WTC11 (cell line): ENCODE data around the gene CHRNB4. TPM values are rescaled to one million over a fixed set of nuclear protein-coding genes. Genes with fewer than 3 reads are reported as not detected.

ENCODE experiments used
- ATAC-seq: fragments of 200-7000 bp; cut with Tn5 transposase; 2 replicates; pipeline ENCODE4 v1.10.0; 2021; ENCODE audit warnings: mild to moderate bottlenecking, moderate library complexity
- CTCF ChIA-PET: fragments of 300-600 bp; sonication (Branson Sonifier 250); formaldehyde crosslinking; loops from one replicate; lab custom pipeline; 2021; ENCODE audit warnings: antibody characterized with exemption; lab: Charles Lee
- POLR2A ChIA-PET: fragments of 350-600 bp; sonication (Branson Sonifier 250); formaldehyde crosslinking; loops from one replicate; lab custom pipeline; 2021; ENCODE audit warnings: antibody characterized with exemption; lab: Charles Lee
- DNase-seq: peaks from one replicate; pipeline ENCODE4 v3.0.0; 2021; ENCODE audit warnings: low spot score
- H3K27ac Mint-ChIP-seq: 2 replicates; pipeline ENCODE4 v1.8.0; 2021; ENCODE audit warnings: mixed read lengths
- H3K27me3 Mint-ChIP-seq: 2 replicates; pipeline ENCODE4 v1.8.0; 2021; ENCODE audit warnings: low read depth, mild to moderate bottlenecking, moderate library complexity, mixed read lengths
- H3K36me3 Mint-ChIP-seq: 2 replicates; pipeline ENCODE4 v1.8.0; 2021; ENCODE audit warnings: mixed read lengths
- H3K4me1 Mint-ChIP-seq: 2 replicates; pipeline ENCODE4 v1.8.0; 2022; ENCODE audit warnings: mixed read lengths
- H3K4me3 Mint-ChIP-seq: 2 replicates; pipeline ENCODE4 v1.8.0; 2021; ENCODE audit warnings: mild to moderate bottlenecking, moderate library complexity, mixed read lengths
- H3K9me3 Mint-ChIP-seq: 2 replicates; pipeline ENCODE4 v1.8.0; 2021; ENCODE audit warnings: mixed read lengths
- E2F5 ChIP-seq: sonication (generic); formaldehyde crosslinking; IDR thresholded peaks from 2 replicates; pipeline ENCODE4 v1.8.1; 2022; ENCODE audit warnings: mild to moderate bottlenecking, moderate library complexity, missing genetic modification reagents
- FOXJ3 ChIP-seq: sonication (generic); formaldehyde crosslinking; IDR thresholded peaks from 2 replicates; pipeline ENCODE4 v1.9.0; 2021; ENCODE audit warnings: missing genetic modification reagents, mild to moderate bottlenecking, borderline replicate concordance
- FOXP1 ChIP-seq: sonication (generic); formaldehyde crosslinking; IDR thresholded peaks from 2 replicates; pipeline ENCODE4 v1.8.0; 2022; ENCODE audit warnings: missing genetic modification reagents, mild to moderate bottlenecking, moderate library complexity, borderline replicate concordance
- KAT7 ChIP-seq: sonication (generic); formaldehyde crosslinking; IDR thresholded peaks from 2 replicates; pipeline ENCODE4 v1.8.1; 2023; ENCODE audit warnings: missing genetic modification reagents, mild to moderate bottlenecking, borderline replicate concordance
- MXD4 ChIP-seq: fragments of 250-450 bp; sonication (Bioruptor Pico); IDR thresholded peaks from 2 replicates; pipeline ENCODE4 v1.8.0; 2021; ENCODE audit warnings: mild to moderate bottlenecking, moderate library complexity, borderline replicate concordance
- NFE2L1 ChIP-seq: sonication (generic); formaldehyde crosslinking; IDR thresholded peaks from 2 replicates; pipeline ENCODE4 v1.8.1; 2023; ENCODE audit warnings: missing genetic modification reagents
- NR3C1 ChIP-seq: sonication (generic); formaldehyde crosslinking; conservative IDR thresholded peaks from 2 replicates; pipeline ENCODE4 v1.8.1; 2023; ENCODE audit warnings: low read depth, mild to moderate bottlenecking, missing genetic modification reagents
- SOX15 ChIP-seq: fragments of 250-450 bp; sonication (Bioruptor Pico); IDR thresholded peaks from 2 replicates; pipeline ENCODE4 v1.9.0; 2021; ENCODE audit warnings: mild to moderate bottlenecking
- ZBTB21 ChIP-seq: sonication (generic); formaldehyde crosslinking; IDR thresholded peaks from 2 replicates; pipeline ENCODE4 v1.8.1; 2023; ENCODE audit warnings: mild to moderate bottlenecking, missing genetic modification reagents, borderline replicate concordance
- ZNF121 ChIP-seq: sonication (generic); formaldehyde crosslinking; IDR thresholded peaks from 2 replicates; pipeline ENCODE4 v1.8.0; 2023; ENCODE audit warnings: missing genetic modification reagents
- total RNA-seq: library from RNA; stranded (reverse); gene quantifications from 3 replicates; pipeline ENCODE4 v1.2.3, GENCODE V29; 2021
- TF ChIP-seq, protein P1 (sequence below): sonication (generic); formaldehyde crosslinking; IDR thresholded peaks from 2 replicates; pipeline ENCODE4 v1.8.1; 2022; ENCODE audit warnings: missing genetic modification reagents, borderline replicate concordance
- TF ChIP-seq, protein P2 (sequence below): sonication (generic); formaldehyde crosslinking; IDR thresholded peaks from 2 replicates; pipeline ENCODE4 v1.8.1; 2023; ENCODE audit warnings: mild to moderate bottlenecking, missing genetic modification reagents, moderate library complexity
- TF ChIP-seq, protein P3 (sequence below): sonication (generic); formaldehyde crosslinking; IDR thresholded peaks from 2 replicates; pipeline ENCODE4 v1.8.1; 2023; ENCODE audit warnings: mild to moderate bottlenecking, missing genetic modification reagents, borderline replicate concordance
- TF ChIP-seq, protein P4 (sequence below): sonication (generic); formaldehyde crosslinking; conservative IDR thresholded peaks from 2 replicates; pipeline ENCODE4 v1.8.1; 2022; ENCODE audit warnings: mild to moderate bottlenecking, missing genetic modification reagents
- TF ChIP-seq, protein P5 (sequence below): sonication (generic); formaldehyde crosslinking; IDR thresholded peaks from 2 replicates; pipeline ENCODE4 v1.8.1; 2022; ENCODE audit warnings: low read depth, mild to moderate bottlenecking, moderate library complexity, missing genetic modification reagents, borderline replicate concordance
- TF ChIP-seq, protein P6 (sequence below): fragments of 250-450 bp; sonication (Bioruptor Pico); IDR thresholded peaks from 2 replicates; pipeline ENCODE4 v1.9.0; 2021; ENCODE audit warnings: mild to moderate bottlenecking, borderline replicate concordance

Gene CHRNB4
- total RNA-seq, 1 experiment from 2014 or later = 10.1 TPM

DNA sequence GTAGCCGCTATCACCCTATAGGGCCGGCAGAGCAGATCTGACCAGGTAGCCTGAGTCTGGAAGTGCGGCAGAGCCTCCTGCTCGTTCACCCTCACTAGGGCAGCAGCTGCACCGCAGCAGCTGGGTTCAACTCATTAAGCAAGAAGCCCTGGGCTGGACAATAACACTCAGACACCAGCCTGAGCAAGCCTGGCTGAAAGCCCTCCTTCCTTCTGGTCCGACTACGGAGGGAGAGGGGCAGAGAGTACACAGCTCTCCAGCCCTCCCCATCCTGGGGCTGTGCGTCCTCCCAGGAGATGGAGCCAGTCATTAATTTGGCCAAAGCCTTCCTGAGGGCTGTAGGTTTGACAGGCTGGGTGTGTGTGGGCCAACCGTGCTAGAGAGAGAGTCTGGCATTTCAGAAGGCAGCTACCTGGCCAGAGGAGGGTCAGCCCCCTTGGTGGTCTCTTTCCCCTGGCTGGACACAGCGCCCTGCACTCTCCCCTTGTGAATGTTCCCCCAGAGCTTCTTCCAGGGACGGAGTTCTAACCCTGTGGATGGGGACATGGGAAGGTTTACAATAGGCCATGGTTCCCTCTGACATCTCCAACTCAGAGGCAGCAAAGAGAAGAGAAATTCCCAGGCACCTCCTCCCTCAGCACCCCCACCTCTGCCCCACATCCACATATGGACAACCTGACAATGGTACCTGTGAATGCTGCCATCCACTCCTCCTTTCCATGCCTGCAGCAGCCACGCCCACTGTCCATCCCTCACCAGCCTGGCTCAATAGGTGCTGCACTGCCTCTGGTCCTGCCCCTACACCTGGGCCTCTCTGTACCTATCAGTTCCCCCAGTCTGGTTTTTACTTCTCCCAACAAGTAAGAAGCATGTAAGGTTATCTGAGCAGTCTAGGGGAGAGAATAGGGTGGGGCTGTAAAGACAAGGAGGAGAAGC, 6.5 kb downstream of the CHRNB4 start:
- peaks cover 10% of the 10 kb centered on the region for H3K4me1 Mint-ChIP-seq
- no peak overlapping the region for H3K4me3 Mint-ChIP-seq
- no peak for TF ChIP-seq KAT7 (CRISPR knock-in tag)
- TF ChIP-seq, protein P1, sequence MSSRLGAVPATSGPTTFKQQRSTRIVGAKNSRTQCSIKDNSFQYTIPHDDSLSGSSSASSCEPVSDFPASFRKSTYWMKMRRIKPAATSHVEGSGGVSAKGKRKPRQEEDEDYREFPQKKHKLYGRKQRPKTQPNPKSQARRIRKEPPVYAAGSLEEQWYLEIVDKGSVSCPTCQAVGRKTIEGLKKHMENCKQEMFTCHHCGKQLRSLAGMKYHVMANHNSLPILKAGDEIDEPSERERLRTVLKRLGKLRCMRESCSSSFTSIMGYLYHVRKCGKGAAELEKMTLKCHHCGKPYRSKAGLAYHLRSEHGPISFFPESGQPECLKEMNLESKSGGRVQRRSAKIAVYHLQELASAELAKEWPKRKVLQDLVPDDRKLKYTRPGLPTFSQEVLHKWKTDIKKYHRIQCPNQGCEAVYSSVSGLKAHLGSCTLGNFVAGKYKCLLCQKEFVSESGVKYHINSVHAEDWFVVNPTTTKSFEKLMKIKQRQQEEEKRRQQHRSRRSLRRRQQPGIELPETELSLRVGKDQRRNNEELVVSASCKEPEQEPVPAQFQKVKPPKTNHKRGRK (CRISPR knock-in tag) = no peak
- no peak for TF ChIP-seq NR3C1 (CRISPR knock-in tag)
- TF ChIP-seq ZBTB21 (CRISPR knock-in tag) = no peak
- TF ChIP-seq, protein P2, sequence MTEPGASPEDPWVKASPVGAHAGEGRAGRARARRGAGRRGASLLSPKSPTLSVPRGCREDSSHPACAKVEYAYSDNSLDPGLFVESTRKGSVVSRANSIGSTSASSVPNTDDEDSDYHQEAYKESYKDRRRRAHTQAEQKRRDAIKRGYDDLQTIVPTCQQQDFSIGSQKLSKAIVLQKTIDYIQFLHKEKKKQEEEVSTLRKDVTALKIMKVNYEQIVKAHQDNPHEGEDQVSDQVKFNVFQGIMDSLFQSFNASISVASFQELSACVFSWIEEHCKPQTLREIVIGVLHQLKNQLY (CRISPR knock-in tag) = no peak
- ChIA-PET CTCF (interaction anchor here (0.7 to 7.2 kb wide), 5 partner anchors 14 to 116 kb away, joined by 3 to 75 read pairs (median 4); partner anchors contain the start of gene CHRNA3), POLR2A (no interaction called here)
- no peak for ATAC-seq
- peaks cover under 1% of the 10 kb centered on the region for H3K27me3 Mint-ChIP-seq
- no peak overlapping the region for H3K27ac Mint-ChIP-seq
- H3K36me3 Mint-ChIP-seq = peaks cover 15% of the 10 kb centered on the region
- DNase-seq = no peak
- H3K9me3 Mint-ChIP-seq = peaks cover 8% of the 10 kb centered on the region

DNA sequence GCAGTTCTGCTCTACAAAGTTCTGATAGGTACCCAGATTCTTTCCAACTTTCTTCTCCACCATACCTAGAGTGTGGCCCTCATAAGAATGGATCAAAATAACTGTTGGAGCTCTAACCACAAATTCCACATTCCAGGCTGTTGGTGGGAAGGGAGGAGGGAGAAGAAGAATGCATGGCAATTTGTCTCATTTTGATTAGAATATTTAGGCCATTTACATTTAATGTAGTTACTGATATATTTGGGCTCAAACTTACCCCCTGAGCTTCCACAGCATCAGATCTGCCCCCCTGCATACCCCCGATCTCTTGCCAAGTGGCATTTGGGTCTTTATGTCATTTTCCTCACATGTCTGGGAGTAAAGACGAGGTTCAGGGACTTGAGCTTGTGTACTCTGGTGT, 7.7 kb downstream of the CHRNB4 start:
- no peak for DNase-seq
- ChIA-PET CTCF (interaction anchor here (1.3 to 7.2 kb wide), 2 partner anchors 13 to 117 kb away, joined by 4 to 75 read pairs; partner anchors contain the start of gene CHRNA3), POLR2A (no interaction called here)
- H3K36me3 Mint-ChIP-seq = peaks cover 19% of the 10 kb centered on the region
- H3K9me3 Mint-ChIP-seq = peaks cover 8% of the 10 kb centered on the region
- TF ChIP-seq, protein P3, sequence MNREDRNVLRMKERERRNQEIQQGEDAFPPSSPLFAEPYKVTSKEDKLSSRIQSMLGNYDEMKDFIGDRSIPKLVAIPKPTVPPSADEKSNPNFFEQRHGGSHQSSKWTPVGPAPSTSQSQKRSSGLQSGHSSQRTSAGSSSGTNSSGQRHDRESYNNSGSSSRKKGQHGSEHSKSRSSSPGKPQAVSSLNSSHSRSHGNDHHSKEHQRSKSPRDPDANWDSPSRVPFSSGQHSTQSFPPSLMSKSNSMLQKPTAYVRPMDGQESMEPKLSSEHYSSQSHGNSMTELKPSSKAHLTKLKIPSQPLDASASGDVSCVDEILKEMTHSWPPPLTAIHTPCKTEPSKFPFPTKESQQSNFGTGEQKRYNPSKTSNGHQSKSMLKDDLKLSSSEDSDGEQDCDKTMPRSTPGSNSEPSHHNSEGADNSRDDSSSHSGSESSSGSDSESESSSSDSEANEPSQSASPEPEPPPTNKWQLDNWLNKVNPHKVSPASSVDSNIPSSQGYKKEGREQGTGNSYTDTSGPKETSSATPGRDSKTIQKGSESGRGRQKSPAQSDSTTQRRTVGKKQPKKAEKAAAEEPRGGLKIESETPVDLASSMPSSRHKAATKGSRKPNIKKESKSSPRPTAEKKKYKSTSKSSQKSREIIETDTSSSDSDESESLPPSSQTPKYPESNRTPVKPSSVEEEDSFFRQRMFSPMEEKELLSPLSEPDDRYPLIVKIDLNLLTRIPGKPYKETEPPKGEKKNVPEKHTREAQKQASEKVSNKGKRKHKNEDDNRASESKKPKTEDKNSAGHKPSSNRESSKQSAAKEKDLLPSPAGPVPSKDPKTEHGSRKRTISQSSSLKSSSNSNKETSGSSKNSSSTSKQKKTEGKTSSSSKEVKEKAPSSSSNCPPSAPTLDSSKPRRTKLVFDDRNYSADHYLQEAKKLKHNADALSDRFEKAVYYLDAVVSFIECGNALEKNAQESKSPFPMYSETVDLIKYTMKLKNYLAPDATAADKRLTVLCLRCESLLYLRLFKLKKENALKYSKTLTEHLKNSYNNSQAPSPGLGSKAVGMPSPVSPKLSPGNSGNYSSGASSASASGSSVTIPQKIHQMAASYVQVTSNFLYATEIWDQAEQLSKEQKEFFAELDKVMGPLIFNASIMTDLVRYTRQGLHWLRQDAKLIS (CRISPR knock-in tag) = no peak
- TF ChIP-seq FOXP1 (CRISPR knock-in tag) = no peak
- TF ChIP-seq, protein P4, sequence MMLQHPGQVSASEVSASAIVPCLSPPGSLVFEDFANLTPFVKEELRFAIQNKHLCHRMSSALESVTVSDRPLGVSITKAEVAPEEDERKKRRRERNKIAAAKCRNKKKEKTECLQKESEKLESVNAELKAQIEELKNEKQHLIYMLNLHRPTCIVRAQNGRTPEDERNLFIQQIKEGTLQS (CRISPR knock-in tag) = no peak
- TF ChIP-seq SOX15 (CRISPR knock-in tag) = no peak
- TF ChIP-seq, protein P5, sequence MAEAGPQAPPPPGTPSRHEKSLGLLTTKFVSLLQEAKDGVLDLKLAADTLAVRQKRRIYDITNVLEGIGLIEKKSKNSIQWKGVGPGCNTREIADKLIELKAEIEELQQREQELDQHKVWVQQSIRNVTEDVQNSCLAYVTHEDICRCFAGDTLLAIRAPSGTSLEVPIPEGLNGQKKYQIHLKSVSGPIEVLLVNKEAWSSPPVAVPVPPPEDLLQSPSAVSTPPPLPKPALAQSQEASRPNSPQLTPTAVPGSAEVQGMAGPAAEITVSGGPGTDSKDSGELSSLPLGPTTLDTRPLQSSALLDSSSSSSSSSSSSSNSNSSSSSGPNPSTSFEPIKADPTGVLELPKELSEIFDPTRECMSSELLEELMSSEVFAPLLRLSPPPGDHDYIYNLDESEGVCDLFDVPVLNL (CRISPR knock-in tag) = no peak
- TF ChIP-seq ZNF121 = no peak
- TF ChIP-seq, protein P6, sequence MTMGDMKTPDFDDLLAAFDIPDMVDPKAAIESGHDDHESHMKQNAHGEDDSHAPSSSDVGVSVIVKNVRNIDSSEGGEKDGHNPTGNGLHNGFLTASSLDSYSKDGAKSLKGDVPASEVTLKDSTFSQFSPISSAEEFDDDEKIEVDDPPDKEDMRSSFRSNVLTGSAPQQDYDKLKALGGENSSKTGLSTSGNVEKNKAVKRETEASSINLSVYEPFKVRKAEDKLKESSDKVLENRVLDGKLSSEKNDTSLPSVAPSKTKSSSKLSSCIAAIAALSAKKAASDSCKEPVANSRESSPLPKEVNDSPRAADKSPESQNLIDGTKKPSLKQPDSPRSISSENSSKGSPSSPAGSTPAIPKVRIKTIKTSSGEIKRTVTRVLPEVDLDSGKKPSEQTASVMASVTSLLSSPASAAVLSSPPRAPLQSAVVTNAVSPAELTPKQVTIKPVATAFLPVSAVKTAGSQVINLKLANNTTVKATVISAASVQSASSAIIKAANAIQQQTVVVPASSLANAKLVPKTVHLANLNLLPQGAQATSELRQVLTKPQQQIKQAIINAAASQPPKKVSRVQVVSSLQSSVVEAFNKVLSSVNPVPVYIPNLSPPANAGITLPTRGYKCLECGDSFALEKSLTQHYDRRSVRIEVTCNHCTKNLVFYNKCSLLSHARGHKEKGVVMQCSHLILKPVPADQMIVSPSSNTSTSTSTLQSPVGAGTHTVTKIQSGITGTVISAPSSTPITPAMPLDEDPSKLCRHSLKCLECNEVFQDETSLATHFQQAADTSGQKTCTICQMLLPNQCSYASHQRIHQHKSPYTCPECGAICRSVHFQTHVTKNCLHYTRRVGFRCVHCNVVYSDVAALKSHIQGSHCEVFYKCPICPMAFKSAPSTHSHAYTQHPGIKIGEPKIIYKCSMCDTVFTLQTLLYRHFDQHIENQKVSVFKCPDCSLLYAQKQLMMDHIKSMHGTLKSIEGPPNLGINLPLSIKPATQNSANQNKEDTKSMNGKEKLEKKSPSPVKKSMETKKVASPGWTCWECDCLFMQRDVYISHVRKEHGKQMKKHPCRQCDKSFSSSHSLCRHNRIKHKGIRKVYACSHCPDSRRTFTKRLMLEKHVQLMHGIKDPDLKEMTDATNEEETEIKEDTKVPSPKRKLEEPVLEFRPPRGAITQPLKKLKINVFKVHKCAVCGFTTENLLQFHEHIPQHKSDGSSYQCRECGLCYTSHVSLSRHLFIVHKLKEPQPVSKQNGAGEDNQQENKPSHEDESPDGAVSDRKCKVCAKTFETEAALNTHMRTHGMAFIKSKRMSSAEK (CRISPR knock-in tag) = no peak
- TF ChIP-seq E2F5 = no peak
- TF ChIP-seq NFE2L1 = no peak
- no peak for TF ChIP-seq MXD4 (CRISPR knock-in tag)
- no peak for TF ChIP-seq FOXJ3 (CRISPR knock-in tag)
- H3K4me1 Mint-ChIP-seq = peaks cover 3% of the 10 kb centered on the region
- ATAC-seq = no peak
- no peak overlapping the region for H3K27ac Mint-ChIP-seq
- H3K27me3 Mint-ChIP-seq = no peaks in the 10 kb centered on the region
- H3K4me3 Mint-ChIP-seq = no peak overlapping the region
